IMR-90 (cell line): ENCODE results near the gene RHEX. TPM values are rescaled to one million over a fixed set of nuclear protein-coding genes. Genes with fewer than 3 reads are reported as not detected.

Experiments
- ATAC-seq: fragments of 200-7000 bp; cut with Tn5 transposase; 2 replicates; pipeline ENCODE4 v1.9.1; 2020; ENCODE audit warnings: low read depth, mild to moderate bottlenecking, moderate library complexity
- BruUV-seq: library from RNA; stranded (reverse); fragments of 400-500 nt; replicated peaks from 2 replicates; lab custom pipeline; 2021; lab: Mats Ljungman, UMichigan
- CTCF ChIA-PET: fragments of 300-600 bp; formaldehyde crosslinking; extraction: SDS; loops from one replicate; lab custom pipeline; 2021; ENCODE audit warnings: antibody characterized with exemption; lab: Yijun Ruan, JAX
- POLR2A ChIA-PET: fragments of 300-600 bp; sonication (Branson Sonifier 250); formaldehyde crosslinking; loops from one replicate; lab custom pipeline; 2022; ENCODE audit warnings: antibody characterized with exemption; ENCODE audit not compliant: unreplicated experiment; lab: Charles Lee
- DNase-seq: peaks from one replicate; pipeline ENCODE4 v3.0.0; 2013
- H2AFZ ChIP-seq: replicated peaks from 2 replicates; pipeline ENCODE3; 2013; ENCODE audit warnings: low read length, mild to moderate bottlenecking; ENCODE audit not compliant: poor library complexity
- H2AK5ac ChIP-seq: 2 replicates; pipeline ENCODE4 v1.6.1; 2013; ENCODE audit warnings: low read depth, low read length, inconsistent platforms
- H2AK9ac ChIP-seq: replicated peaks from 2 replicates; pipeline ENCODE3; 2013; ENCODE audit warnings: mild to moderate bottlenecking, low read depth, low read length, moderate library complexity; ENCODE audit not compliant: poor library complexity
- H2BK120ac ChIP-seq: 2 replicates; pipeline ENCODE4 v1.6.1; 2013; ENCODE audit warnings: low read depth, low read length, inconsistent platforms
- H2BK15ac ChIP-seq: 3 replicates; pipeline ENCODE4 v1.6.1; 2013; ENCODE audit warnings: low read depth, low read length, inconsistent platforms
- H2BK20ac ChIP-seq: 2 replicates; pipeline ENCODE4 v1.6.1; 2013; ENCODE audit warnings: low read depth, mild to moderate bottlenecking, inconsistent platforms, low read length, moderate library complexity
- H2BK5ac ChIP-seq: 2 replicates; pipeline ENCODE4 v1.6.1; 2013; ENCODE audit warnings: mild to moderate bottlenecking, low read depth, low read length, inconsistent platforms; ENCODE audit not compliant: poor library complexity, severe bottlenecking
- H3K14ac ChIP-seq: replicated peaks from 2 replicates; pipeline ENCODE4 v1.6.1; 2013; ENCODE audit warnings: low read depth, low read length, inconsistent platforms
- H3K18ac ChIP-seq: 2 replicates; pipeline ENCODE4 v1.6.1; 2013; ENCODE audit warnings: low read depth, low read length, control low read depth
- H3K23ac ChIP-seq: 2 replicates; pipeline ENCODE4 v1.6.1; 2013; ENCODE audit warnings: low read depth, low read length, inconsistent platforms
- H3K27ac ChIP-seq: 2 replicates; pipeline ENCODE4 v1.5.1; 2013; ENCODE audit warnings: mild to moderate bottlenecking, control low read depth, low read length; ENCODE audit not compliant: insufficient read depth
- H3K27me3 ChIP-seq: 2 replicates; pipeline ENCODE4 v1.6.1; 2013; ENCODE audit warnings: low read length; ENCODE audit not compliant: control insufficient read depth, insufficient read depth
- H3K36me3 ChIP-seq: 2 replicates; pipeline ENCODE4 v1.6.1; 2013; ENCODE audit warnings: low read length, mixed read lengths; ENCODE audit not compliant: control insufficient read depth, insufficient read depth
- H3K4ac ChIP-seq: 2 replicates; pipeline ENCODE4 v1.6.1; 2013; ENCODE audit warnings: low read depth, low read length, inconsistent platforms
- H3K4me1 ChIP-seq: 2 replicates; pipeline ENCODE4 v1.6.1; 2013; ENCODE audit warnings: low read length, mixed read lengths; ENCODE audit not compliant: control insufficient read depth, insufficient read depth
- H3K4me2 ChIP-seq: 2 replicates; pipeline ENCODE4 v1.6.1; 2013; ENCODE audit warnings: low read depth, mild to moderate bottlenecking, control low read depth, low read length, moderate library complexity
- H3K4me3 ChIP-seq: 2 replicates; pipeline ENCODE4 v1.5.1; 2013; ENCODE audit warnings: low read depth, mild to moderate bottlenecking, control low read depth, low read length, moderate library complexity; ENCODE audit not compliant: insufficient read depth
- H3K56ac ChIP-seq: 2 replicates; pipeline ENCODE4 v1.6.1; 2013; ENCODE audit warnings: low read length, inconsistent platforms; ENCODE audit not compliant: insufficient read depth; ENCODE audit errors: extremely low read depth
- H3K79me1 ChIP-seq, 2 experiments: 2 replicates each; pipeline ENCODE4 v1.6.1; 2013; ENCODE audit warnings: low read length in 2 of 2, inconsistent platforms in 1 of 2, low read depth in 1 of 2
- H3K9ac ChIP-seq: 2 replicates; pipeline ENCODE4 v1.6.1; 2013; ENCODE audit warnings: low read depth, low read length, control low read depth
- H3K9me1 ChIP-seq: 2 replicates; pipeline ENCODE4 v1.6.1; 2013; ENCODE audit warnings: low read length, inconsistent platforms; ENCODE audit not compliant: insufficient read depth
- H3K9me3 ChIP-seq: 2 replicates; pipeline ENCODE4 v1.6.1; 2013; ENCODE audit warnings: low read length; ENCODE audit not compliant: control insufficient read depth, insufficient read depth
- H4K20me1 ChIP-seq: 2 replicates; pipeline ENCODE4 v1.6.1; 2013; ENCODE audit warnings: low read length, inconsistent platforms; ENCODE audit not compliant: insufficient read depth
- H4K5ac ChIP-seq: 2 replicates; pipeline ENCODE4 v1.6.1; 2013; ENCODE audit warnings: mild to moderate bottlenecking, low read depth, low read length, control low read depth
- H4K8ac ChIP-seq, 2 experiments: 2 replicates each; pipeline ENCODE4 v1.6.1; 2013; ENCODE audit warnings: low read depth in 2 of 2, low read length in 2 of 2, control low read depth in 1 of 2, inconsistent platforms in 1 of 2
- H4K91ac ChIP-seq: 2 replicates; pipeline ENCODE4 v1.6.1; 2013; ENCODE audit warnings: low read depth, low read length, inconsistent platforms; ENCODE audit not compliant: insufficient read depth
- BHLHE40 ChIP-seq: fragments of 150-350 bp; IDR thresholded peaks from 2 replicates; pipeline ENCODE4 v1.6.1; 2016; ENCODE audit warnings: mild to moderate bottlenecking, low read depth, low read length
- CEBPB ChIP-seq: IDR thresholded peaks from 2 replicates; pipeline ENCODE4 v1.6.1; 2012; ENCODE audit warnings: low read depth, low read length, improper control_type of control experiment
- RCOR1 ChIP-seq: IDR thresholded peaks from 2 replicates; pipeline ENCODE4 v1.6.1; 2012; ENCODE audit warnings: mild to moderate bottlenecking, low read length, improper control_type of control experiment; ENCODE audit not compliant: insufficient replicate concordance
- WGBS, 2 experiments: methylation state at CpG; one replicate each; pipeline versions ENCODE4 v1.1.5 to v1.1.7; 2013; ENCODE audit warnings: missing lambda C conversion rate in 2 of 2; ENCODE audit not compliant: insufficient read length in 1 of 2; ENCODE audit errors: extremely low coverage in 2 of 2; 5-methylcytosine and 5-hydroxymethylcytosine counted together
- dilution Hi-C: fragments of 300-500 bp; cut with HindIII; formaldehyde crosslinking; loops from one replicate; pipeline ENCODE4 v1.14.3; 2018; ENCODE audit warnings: low sequenced_read_pairs; ENCODE audit not compliant: unreplicated experiment
- in situ Hi-C: fragments of 300-500 bp; cut with MboI; formaldehyde crosslinking; loops from 3 replicates; pipeline ENCODE4 v1.14.3; 2019; ENCODE audit warnings: low sequenced_read_pairs, inconsistent platforms, mixed read lengths
- intact Hi-C: fragments of 100-400 bp; cut with micrococcal nuclease; formaldehyde crosslinking; loops from 2 replicates; pipeline ENCODE4 v1.10.0; 2022
- polyA plus RNA-seq, 3 experiments: library from polyadenylated mRNA; depleted of rRNA; stranded (reverse); fragments of >200 nt; gene quantifications; 2 replicates each; pipeline ENCODE4 v1.2.3, GENCODE V29; 2012; ENCODE audit warnings: low replicate concordance in 1 of 3
- total RNA-seq: library from RNA; depleted of rRNA; stranded (reverse); fragments of >200 nt; gene quantifications from 2 replicates; pipeline ENCODE4 v1.2.3, GENCODE V29; 2012

Gene RHEX
- total and polyA plus RNA-seq, 2 of the 4 experiments (the other 2 are of a cell fraction), result not detected

DNA sequence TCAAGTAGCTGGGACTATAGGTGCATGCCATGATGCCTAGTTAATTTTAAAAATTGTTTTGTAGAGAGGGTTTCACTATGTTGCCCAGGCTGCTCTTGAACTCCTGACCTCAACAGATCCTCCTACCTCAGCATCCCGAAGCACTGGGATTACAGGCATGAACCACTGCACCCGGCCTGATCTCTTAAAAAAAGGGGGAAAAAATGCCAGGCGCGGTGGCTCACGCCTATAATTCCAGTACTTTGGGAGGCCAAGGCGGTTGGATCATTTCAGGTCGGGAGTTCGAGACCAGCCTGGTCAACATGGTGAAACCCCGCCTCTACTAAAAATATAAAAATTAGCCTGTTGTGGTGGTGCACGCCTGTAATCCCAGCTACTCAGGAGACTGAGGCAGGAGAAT lies 51.0 kb downstream of the RHEX start:
- H3K4me3 ChIP-seq, result no peak overlapping the region
- no peak overlapping the region for H3K9ac ChIP-seq
- H2AFZ ChIP-seq, result no peak overlapping the region
- H2BK20ac ChIP-seq, result no peak overlapping the region
- no peak overlapping the region for H2AK9ac ChIP-seq
- TF ChIP-seq CEBPB (no peak), BHLHE40 (no peak), RCOR1 (no peak)
- no peaks in the 10 kb centered on the region for H3K36me3 ChIP-seq
- no peak overlapping the region for H3K4ac ChIP-seq
- CTCF ChIA-PET, result no interaction called here
- dilution Hi-C loops (no loop called here), intact Hi-C loops (loop anchor here (10.0 kb wide), 1 partner anchor 449 kb away; no protein-coding TSS in a partner anchor), in situ Hi-C loops (loop anchor here (5.0 to 25.0 kb wide), 4 partner anchors 122 to 442 kb away; no protein-coding TSS in a partner anchor)
- ATAC-seq (no peak), DNase-seq (no peak)
- no TSS peak for BruUV-seq
- no peak overlapping the region for H2BK5ac ChIP-seq
- H2BK15ac ChIP-seq, result no peak overlapping the region
- H4K8ac ChIP-seq, result no peak overlapping the region
- H4K20me1 ChIP-seq, result no peaks in the 10 kb centered on the region
- no peak overlapping the region for H4K5ac ChIP-seq
- no CpG with 5 or more reads among the region's 10 CpGs for WGBS, 2 experiments
- H3K27me3 ChIP-seq, result peaks cover 40% of the 10 kb centered on the region
- no peak overlapping the region for H3K27ac ChIP-seq
- H3K14ac ChIP-seq, result no peak overlapping the region
- H3K56ac ChIP-seq, result no peak overlapping the region
- no peak overlapping the region for H3K18ac ChIP-seq
- H4K91ac ChIP-seq, result no peak overlapping the region
- H3K4me2 ChIP-seq, result no peak overlapping the region
- POLR2A ChIA-PET, result no interaction called here
- no peaks in the 10 kb centered on the region for H3K4me1 ChIP-seq
- H2BK120ac ChIP-seq, result no peak overlapping the region
- H3K9me1 ChIP-seq, result no peaks in the 10 kb centered on the region
- H3K9me3 ChIP-seq, result no peaks in the 10 kb centered on the region
- no peaks in the 10 kb centered on the region for H3K79me1 ChIP-seq
- no peak overlapping the region for H3K23ac ChIP-seq
- H2AK5ac ChIP-seq, result no peak overlapping the region
